NCI-H2029 treated with DMSO at 0.1 percent for 48 hours (cell line): Measurements from ENCODE around the gene CLCNKA.
"Not testable (repeated sequence)": the region's sequence is repeated elsewhere in the genome, so short reads cannot be mapped to it uniquely, and the experiment has no call there.

Experiments used
- DNase-seq: peaks from one replicate; lab custom pipeline; 2025; lab: John Stamatoyannopoulos, UW

Gene CLCNKA

GRCh38 chr1:16021681-16022080 lies at the start of gene CLCNKA:
CLCNKA (plus strand) TSS chr1:16022036; CDS start chr1:16022620, 584 bp downstream.
- DNase-seq = no peak

GRCh38 chr1:15972409-15972808 lies 49.4 kb upstream of the CLCNKA start:
- no peak for DNase-seq

DNA sequence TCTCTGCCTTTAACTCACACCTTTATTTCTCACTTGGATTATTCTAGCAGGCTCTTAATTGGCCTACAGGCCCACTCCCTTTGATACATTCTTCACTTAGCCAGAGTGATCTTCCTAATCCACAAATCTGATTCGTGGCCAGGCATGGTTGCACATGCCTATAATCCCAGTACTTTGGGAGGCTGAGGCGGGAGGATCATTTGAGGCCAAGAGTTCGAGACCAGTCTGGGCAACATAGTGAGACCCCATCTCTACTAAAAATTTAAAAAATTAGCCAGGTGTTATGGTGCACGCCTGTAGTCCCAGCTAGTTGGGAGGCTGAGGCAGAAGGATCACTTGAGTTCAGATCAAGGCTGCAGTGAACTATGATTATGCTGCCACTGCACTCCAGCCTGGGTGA lies 48.1 kb upstream of the CLCNKA start:
- no peak for DNase-seq

GRCh38 chr1:15974855-15975254 lies 47.0 kb upstream of the CLCNKA start:
- DNase-seq = no peak

DNA sequence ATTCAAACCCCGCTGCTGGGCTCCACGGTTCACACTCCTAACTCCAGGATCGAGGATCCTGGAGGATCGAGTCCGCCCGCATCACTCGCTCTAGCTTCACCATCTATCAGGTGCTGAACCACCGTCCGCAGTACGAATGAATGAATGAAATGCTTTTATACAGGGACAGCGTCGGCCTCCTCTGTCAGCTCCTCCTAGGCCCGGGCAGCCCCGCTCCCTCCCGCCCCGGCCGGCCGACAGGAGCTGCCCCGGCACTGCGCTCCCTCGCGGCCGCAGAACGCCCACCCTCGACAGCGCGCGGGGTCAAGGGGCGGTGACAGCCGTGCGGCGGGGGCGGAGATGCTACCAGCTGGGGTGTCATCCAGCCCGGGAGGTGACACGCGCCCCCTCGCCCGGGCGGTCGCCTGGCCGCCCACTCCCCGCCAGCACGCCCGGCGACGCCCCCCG lies 46.5 kb upstream of the CLCNKA start:
- no peak for DNase-seq

- DNase-seq = peak; percentile 77
These were observed 45.8 kb upstream of the CLCNKA start, which contains the start of gene ZBTB17 for GRCh38 chr1:15975805-15976680. ZBTB17 (minus strand) TSS chr1:15976101; CDS start chr1:15948495, 27,606 bp downstream.

GRCh38 chr1:15977947-15978346 lies 43.9 kb upstream of the CLCNKA start:
- DNase-seq = not testable (repeated sequence)

DNA sequence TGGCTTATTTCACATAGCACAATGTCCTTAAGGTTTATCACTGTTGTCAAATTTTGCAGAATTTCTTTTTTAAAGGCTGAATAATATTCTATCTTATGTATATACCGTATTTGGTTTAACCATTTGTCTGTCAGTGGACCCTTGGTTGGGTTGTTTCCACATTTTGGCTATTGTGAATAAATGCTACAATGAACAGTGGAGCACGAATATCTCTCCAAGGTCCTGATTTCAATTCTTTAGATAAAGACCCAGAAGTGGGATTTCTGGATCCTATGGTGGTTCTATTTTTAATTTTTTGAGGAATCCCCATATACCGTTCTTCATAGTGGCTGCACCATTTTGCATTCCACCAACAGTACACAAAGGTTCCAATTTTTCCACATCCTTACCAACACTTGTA lies 40.2 kb upstream of the CLCNKA start:
- no peak for DNase-seq

- no peak for DNase-seq
These were observed 38.6 kb upstream of the CLCNKA start for GRCh38 chr1:15983275-15983674.

GRCh38 chr1:15985611-15986297 lies 36.1 kb upstream of the CLCNKA start:
- DNase-seq = no peak

- no peak for DNase-seq
These were observed 32.7 kb upstream of the CLCNKA start for GRCh38 chr1:15988856-15989736.

- no peak for DNase-seq
These were observed 32.1 kb upstream of the CLCNKA start for GRCh38 chr1:15989776-15990175.

GRCh38 chr1:15991427-15992186 lies 30.2 kb upstream of the CLCNKA start:
- DNase-seq = no peak

GRCh38 chr1:15992187-15992553 lies 29.7 kb upstream of the CLCNKA start:
- DNase-seq = no peak

DNA sequence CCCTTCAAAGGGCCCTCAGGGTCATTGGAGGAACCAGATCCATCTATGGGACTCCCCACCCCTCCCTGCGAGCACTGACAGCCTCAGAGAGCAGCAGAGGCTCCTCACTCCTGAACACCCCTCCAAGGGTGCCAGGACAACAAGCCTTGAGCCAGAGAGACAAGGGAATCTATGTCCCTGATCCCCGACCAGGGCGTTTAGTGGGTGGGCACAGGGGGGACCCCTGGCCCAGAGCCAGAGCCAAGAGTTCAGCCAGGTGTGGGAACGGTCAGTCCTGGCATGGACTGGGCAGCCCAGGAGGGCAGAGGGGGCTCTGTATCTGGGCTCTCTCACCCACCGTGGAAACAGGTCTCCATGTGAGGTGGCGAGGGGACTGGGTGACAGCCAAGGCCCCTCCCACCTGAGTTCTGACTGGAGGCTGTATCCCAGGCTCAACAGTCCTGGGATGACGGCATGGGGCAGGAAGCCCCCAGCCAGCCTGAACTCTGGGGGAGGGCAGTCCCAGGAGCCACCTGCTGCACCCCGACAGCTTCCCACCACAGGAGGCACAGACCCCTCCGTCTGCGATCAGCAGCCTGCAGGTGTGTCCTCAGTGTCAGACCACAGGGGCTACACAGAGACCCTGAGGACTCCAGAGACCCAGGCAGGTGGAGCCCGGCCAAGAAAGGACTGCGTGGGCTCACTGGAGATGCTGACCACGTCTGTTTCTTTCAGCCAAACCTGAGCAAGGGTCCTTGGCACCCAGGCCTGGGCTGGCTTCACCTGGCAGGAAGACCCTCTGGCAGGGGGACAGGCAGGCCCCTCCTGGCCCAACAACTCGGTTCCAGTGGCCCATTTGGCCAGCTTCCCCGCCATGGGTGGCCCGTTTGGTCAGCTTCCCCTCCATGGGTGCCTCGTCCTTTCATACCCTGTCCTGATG lies 29.0 kb upstream of the CLCNKA start:
- no peak for DNase-seq

- DNase-seq = no peak
These were observed 28.2 kb upstream of the CLCNKA start for GRCh38 chr1:15993666-15994065.

GRCh38 chr1:15994081-15994480 lies 27.8 kb upstream of the CLCNKA start:
- no peak for DNase-seq

DNA sequence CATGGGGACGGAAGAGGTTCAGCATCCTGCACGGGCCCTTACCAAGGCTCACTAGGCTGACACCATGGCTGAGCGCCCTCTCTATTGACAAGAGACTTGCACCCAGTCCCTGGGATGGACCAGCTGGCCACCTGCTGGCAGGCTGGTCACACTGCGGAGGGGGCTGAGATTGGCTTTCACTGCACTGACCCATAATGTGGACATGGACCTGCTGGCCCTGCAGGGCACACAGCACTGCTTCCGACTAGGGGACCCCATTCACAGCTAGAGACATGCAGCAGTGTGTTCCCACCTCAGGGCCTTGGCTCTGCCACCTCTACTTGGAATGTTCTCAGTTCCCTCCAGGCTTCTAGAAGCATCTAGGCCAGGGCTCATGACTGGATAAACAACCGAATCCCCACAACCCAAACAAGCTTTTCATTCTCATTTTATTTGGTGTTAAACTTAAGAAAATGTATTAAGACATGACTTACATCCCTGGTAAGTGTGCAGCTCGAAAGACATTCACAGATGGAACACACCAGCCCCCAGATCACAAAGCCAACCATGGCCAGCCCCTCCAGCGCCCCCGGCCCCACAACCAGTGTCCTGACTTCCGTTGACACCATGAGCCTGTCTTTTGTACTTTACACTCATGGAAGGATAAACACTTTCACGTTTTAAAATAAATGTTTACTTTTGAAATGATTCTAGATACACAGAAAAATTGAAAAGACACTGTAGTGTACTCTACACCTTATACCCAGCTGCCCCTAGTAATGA lies 27.1 kb upstream of the CLCNKA start:
- DNase-seq = no peak

GRCh38 chr1:15997076-15997585 lies 24.7 kb upstream of the CLCNKA start:
- no peak for DNase-seq
